Measurements from ENCODE around the gene AMH. TPM values are rescaled to one million over a fixed set of nuclear protein-coding genes. Genes with fewer than 3 reads are reported as not detected.

Gene AMH
- polyA plus RNA-seq, 1 donor (not counting 4 experiments of a cell fraction or from before 2014, with no cell fraction given), result 0.07 TPM

- no peak overlapping the region for H3K4me3 ChIP-seq (ENCODE audit: control insufficient read depth in 2 of 3, extremely low read depth in 1 of 3, insufficient read depth in 2 of 3, low read depth in 1 of 3, low read length in 3 of 3)
- dilution Hi-C loops (cut with MboI; ENCODE audit: extremely low pct_ligation_motif_present, low sequenced_read_pairs), result no loop called here
Observed at GRCh38 chr19:2290441-2291184, 41.5 kb downstream of the AMH start.

GRCh38 chr19:2291185-2291751 lies 42.1 kb downstream of the AMH start:
- Histone ChIP-seq H3K27ac (ENCODE audit: control insufficient read depth, insufficient read depth, low read length) (no peak overlapping the region), H3K4me3 (ENCODE audit: control insufficient read depth in 2 of 3, extremely low read depth in 1 of 3, insufficient read depth in 2 of 3, low read depth in 1 of 3, low read length in 3 of 3) (no peak overlapping the region), H3K9me1 (ENCODE audit: control insufficient read depth, extremely low read depth, insufficient read depth, low read length) (no peaks in the 10 kb centered on the region), H2AFZ (ENCODE audit: control insufficient read depth, low read length) (no peak overlapping the region), H3K79me2 (ENCODE audit: control insufficient read depth, insufficient read depth, low read length) (no peaks in the 10 kb centered on the region), H3K9me3 (ENCODE audit: control insufficient read depth, low read depth, low read length) (no peaks in the 10 kb centered on the region), H3K4me2 (ENCODE audit: control insufficient read depth, extremely low read depth, insufficient read depth, low read depth, low read length) (peak overlapping the region; percentile 29), H3K36me3 (ENCODE audit: control insufficient read depth in 2 of 2, extremely low read depth in 1 of 2, insufficient read depth in 2 of 2, low read length in 2 of 2) (no peaks in the 10 kb centered on the region), H4K20me1 (ENCODE audit: control insufficient read depth, extremely low read depth, insufficient read depth, low read length) (no peaks in the 10 kb centered on the region), H3K4me1 (ENCODE audit: control insufficient read depth, extremely low read depth, insufficient read depth, low read length) (no peaks in the 10 kb centered on the region), H3K9ac (ENCODE audit: control insufficient read depth, extremely low read depth, insufficient read depth, low read length) (no peak overlapping the region), H3K27me3 (ENCODE audit: control insufficient read depth, extremely low read depth, insufficient read depth, low read length) (peaks cover 83% of the 10 kb centered on the region)
- dilution Hi-C loops (cut with MboI; ENCODE audit: extremely low pct_ligation_motif_present, low sequenced_read_pairs), result no loop called here
- FAIRE-seq (no peak), DNase-seq (ENCODE audit: low read depth, low spot score) (no peak)
- TF ChIP-seq EZH2 (IDR thresholded peaks at IDR 0.05; ENCODE audit: low read length) (peak; percentile 77), CTCF (optimal IDR thresholded peaks at IDR 0.05 in 1 of 3, IDR thresholded peaks at IDR 0.05 in 1 of 3, conservative IDR thresholded peaks at IDR 0.05 in 1 of 3; ENCODE audit: extremely low read depth in 1 of 3, insufficient read depth in 2 of 3, low read length in 3 of 3) (no peak)

More at GRCh38 chr19:2290441-2291184, 41.5 kb downstream of the AMH start:
- Histone ChIP-seq H3K4me2 (ENCODE audit: control insufficient read depth, extremely low read depth, insufficient read depth, low read depth, low read length) (peak overlapping the region; percentile 56), H4K20me1 (ENCODE audit: control insufficient read depth, extremely low read depth, insufficient read depth, low read length) (no peaks in the 10 kb centered on the region), H3K27me3 (ENCODE audit: control insufficient read depth, extremely low read depth, insufficient read depth, low read length) (peaks cover 77% of the 10 kb centered on the region), H2AFZ (ENCODE audit: control insufficient read depth, low read length) (no peak overlapping the region), H3K4me1 (ENCODE audit: control insufficient read depth, extremely low read depth, insufficient read depth, low read length) (no peaks in the 10 kb centered on the region), H3K79me2 (ENCODE audit: control insufficient read depth, insufficient read depth, low read length) (no peaks in the 10 kb centered on the region), H3K36me3 (ENCODE audit: control insufficient read depth in 2 of 2, extremely low read depth in 1 of 2, insufficient read depth in 2 of 2, low read length in 2 of 2) (no peaks in the 10 kb centered on the region), H3K9me3 (ENCODE audit: control insufficient read depth, low read depth, low read length) (no peaks in the 10 kb centered on the region), H3K9ac (ENCODE audit: control insufficient read depth, extremely low read depth, insufficient read depth, low read length) (no peak overlapping the region), H3K9me1 (ENCODE audit: control insufficient read depth, extremely low read depth, insufficient read depth, low read length) (no peaks in the 10 kb centered on the region), H3K27ac (ENCODE audit: control insufficient read depth, insufficient read depth, low read length) (no peak overlapping the region)
- no peak for DNase-seq (ENCODE audit: low read depth, low spot score)
- TF ChIP-seq CTCF (optimal IDR thresholded peaks at IDR 0.05 in 1 of 3, IDR thresholded peaks at IDR 0.05 in 1 of 3, conservative IDR thresholded peaks at IDR 0.05 in 1 of 3; ENCODE audit: extremely low read depth in 1 of 3, insufficient read depth in 2 of 3, low read length in 3 of 3), result no peak
- TF ChIP-seq EZH2 (IDR thresholded peaks at IDR 0.05; ENCODE audit: low read length), result peak; percentile 2
- no peak for FAIRE-seq

Data from keratinocyte (primary cell).